ENCODE measurements around the gene GSTM1.

GRCh38 chr1:109716570-109717090 is 29.0 kb downstream of the GSTM1 start:
- TF ChIP-seq, protein P1, sequence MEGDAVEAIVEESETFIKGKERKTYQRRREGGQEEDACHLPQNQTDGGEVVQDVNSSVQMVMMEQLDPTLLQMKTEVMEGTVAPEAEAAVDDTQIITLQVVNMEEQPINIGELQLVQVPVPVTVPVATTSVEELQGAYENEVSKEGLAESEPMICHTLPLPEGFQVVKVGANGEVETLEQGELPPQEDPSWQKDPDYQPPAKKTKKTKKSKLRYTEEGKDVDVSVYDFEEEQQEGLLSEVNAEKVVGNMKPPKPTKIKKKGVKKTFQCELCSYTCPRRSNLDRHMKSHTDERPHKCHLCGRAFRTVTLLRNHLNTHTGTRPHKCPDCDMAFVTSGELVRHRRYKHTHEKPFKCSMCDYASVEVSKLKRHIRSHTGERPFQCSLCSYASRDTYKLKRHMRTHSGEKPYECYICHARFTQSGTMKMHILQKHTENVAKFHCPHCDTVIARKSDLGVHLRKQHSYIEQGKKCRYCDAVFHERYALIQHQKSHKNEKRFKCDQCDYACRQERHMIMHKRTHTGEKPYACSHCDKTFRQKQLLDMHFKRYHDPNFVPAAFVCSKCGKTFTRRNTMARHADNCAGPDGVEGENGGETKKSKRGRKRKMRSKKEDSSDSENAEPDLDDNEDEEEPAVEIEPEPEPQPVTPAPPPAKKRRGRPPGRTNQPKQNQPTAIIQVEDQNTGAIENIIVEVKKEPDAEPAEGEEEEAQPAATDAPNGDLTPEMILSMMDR (IDR thresholded peaks at IDR 0.05; ENCODE audit: control extremely low read depth in 1 of 3, insufficient read depth in 1 of 3, low read depth in 1 of 3, low read length in 3 of 3) = no peak
- TF ChIP-seq CEBPB (IDR thresholded peaks at IDR 0.05; ENCODE audit: low read depth, low read length) (no peak), POLR2AphosphoS5 (IDR thresholded peaks at IDR 0.05; ENCODE audit: low read depth, low read length) (no peak), TBP (IDR thresholded peaks at IDR 0.05; ENCODE audit: low read depth, low read length) (no peak), ZNF274 (IDR thresholded peaks at IDR 0.05; ENCODE audit: borderline replicate concordance, extremely low read depth, low read length) (no peak), KDM5A (IDR thresholded peaks at IDR 0.05; ENCODE audit: low read length) (no peak), TAF1 (IDR thresholded peaks at IDR 0.05; ENCODE audit: low read depth, low read length) (no peak), RFX5 (IDR thresholded peaks at IDR 0.05; ENCODE audit: borderline replicate concordance, low read depth, low read length) (no peak), POLR2A (IDR thresholded peaks at IDR 0.05; ENCODE audit: control extremely low read depth in 1 of 2, low read depth in 2 of 2, low read length in 2 of 2) (no peak), ATF2 (IDR thresholded peaks at IDR 0.05; ENCODE audit: low read length) (no peak), RAD21 (IDR thresholded peaks at IDR 0.05 in 1 of 2, conservative IDR thresholded peaks at IDR 0.05 in 1 of 2; ENCODE audit: low read depth in 2 of 2, low read length in 2 of 2) (no peak), BCL11A (IDR thresholded peaks at IDR 0.05; ENCODE audit: low read depth in 2 of 2, low read length in 2 of 2) (no peak), CHD2 (IDR thresholded peaks at IDR 0.05; ENCODE audit: low read length) (no peak)
- TF ChIP-seq, protein P2, sequence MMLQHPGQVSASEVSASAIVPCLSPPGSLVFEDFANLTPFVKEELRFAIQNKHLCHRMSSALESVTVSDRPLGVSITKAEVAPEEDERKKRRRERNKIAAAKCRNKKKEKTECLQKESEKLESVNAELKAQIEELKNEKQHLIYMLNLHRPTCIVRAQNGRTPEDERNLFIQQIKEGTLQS (IDR thresholded peaks at IDR 0.05; ENCODE audit: insufficient read depth, low read depth, low read length) = no peak
